Measurements from ENCODE around the gene HOXD9. TPM values are rescaled to one million over a fixed set of nuclear protein-coding genes. Genes with fewer than 3 reads are reported as not detected.
A peak's percentile ranks its signal among the peaks of the same experiment; 100 is the strongest.

HOXD9 gene
- polyA plus RNA-seq, 1 donor from 2014 or later = not detected

DNA sequence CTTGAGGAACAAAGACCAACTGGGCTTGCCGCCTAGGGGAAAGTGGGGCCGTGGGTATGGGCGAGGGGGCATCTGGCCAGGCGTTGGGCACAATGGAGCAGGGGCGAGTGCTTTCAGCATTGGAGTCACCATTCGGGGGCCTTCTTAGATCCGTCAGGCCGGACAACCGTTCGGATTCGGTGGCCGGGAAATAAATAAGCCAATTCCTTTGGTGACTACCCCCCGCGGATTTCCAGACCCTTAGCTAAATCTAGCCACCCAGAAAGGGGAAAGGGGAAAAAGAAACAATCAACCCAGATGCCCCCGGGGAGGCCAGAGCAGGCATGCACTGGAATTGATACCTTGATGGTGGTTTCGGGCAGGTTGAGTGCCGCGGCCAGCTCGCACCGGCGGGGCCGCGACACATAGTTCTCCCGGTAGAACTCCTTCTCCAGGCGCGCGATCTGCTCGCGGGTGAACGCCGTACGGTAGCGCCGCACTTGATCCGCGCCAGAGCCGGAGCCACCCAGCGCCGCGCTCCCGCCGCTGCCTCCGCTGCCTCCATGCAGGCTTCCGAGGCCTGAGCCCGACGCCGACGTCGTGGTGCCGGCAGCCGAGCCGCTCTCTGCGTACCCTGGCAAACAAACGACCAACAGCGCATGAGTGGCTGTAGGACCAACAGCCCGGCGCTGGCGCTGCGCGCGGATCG is 40.5 kb upstream of the HOXD9 start:
- no peak overlapping the region for H3K27ac ChIP-seq (ENCODE audit: low read length)
- TF ChIP-seq, protein P1, sequence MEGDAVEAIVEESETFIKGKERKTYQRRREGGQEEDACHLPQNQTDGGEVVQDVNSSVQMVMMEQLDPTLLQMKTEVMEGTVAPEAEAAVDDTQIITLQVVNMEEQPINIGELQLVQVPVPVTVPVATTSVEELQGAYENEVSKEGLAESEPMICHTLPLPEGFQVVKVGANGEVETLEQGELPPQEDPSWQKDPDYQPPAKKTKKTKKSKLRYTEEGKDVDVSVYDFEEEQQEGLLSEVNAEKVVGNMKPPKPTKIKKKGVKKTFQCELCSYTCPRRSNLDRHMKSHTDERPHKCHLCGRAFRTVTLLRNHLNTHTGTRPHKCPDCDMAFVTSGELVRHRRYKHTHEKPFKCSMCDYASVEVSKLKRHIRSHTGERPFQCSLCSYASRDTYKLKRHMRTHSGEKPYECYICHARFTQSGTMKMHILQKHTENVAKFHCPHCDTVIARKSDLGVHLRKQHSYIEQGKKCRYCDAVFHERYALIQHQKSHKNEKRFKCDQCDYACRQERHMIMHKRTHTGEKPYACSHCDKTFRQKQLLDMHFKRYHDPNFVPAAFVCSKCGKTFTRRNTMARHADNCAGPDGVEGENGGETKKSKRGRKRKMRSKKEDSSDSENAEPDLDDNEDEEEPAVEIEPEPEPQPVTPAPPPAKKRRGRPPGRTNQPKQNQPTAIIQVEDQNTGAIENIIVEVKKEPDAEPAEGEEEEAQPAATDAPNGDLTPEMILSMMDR (IDR thresholded peaks at IDR 0.05; ENCODE audit: poor library complexity, severe bottlenecking) = no peak
- peak; percentile 100 for TF ChIP-seq EZH2 (IDR thresholded peaks at IDR 0.05; ENCODE audit: borderline replicate concordance, insufficient read depth, low read length, poor library complexity, severe bottlenecking)
- no peaks in the 10 kb centered on the region for H3K79me2 ChIP-seq (replicated peaks; ENCODE audit: insufficient read depth, low read length)
- H4K20me1 ChIP-seq (ENCODE audit: insufficient read depth) = no peaks in the 10 kb centered on the region
- no peak overlapping the region for H3K4me2 ChIP-seq (ENCODE audit: low read length)
- no peaks in the 10 kb centered on the region for H3K9me2 ChIP-seq (ENCODE audit: insufficient read depth, low read length)
- no peak overlapping the region for H2AFZ ChIP-seq (ENCODE audit: low read depth, low read length)
- H3K27me3 ChIP-seq (ENCODE audit: insufficient read depth, low read depth, low read length) = peaks cover 98% of the 10 kb centered on the region
- no peak overlapping the region for H3K9ac ChIP-seq (ENCODE audit: low read length)
- no peaks in the 10 kb centered on the region for H3K36me3 ChIP-seq (ENCODE audit: insufficient read depth, low read length)
- peaks cover 4% of the 10 kb centered on the region for H3K9me3 ChIP-seq (ENCODE audit: low read length)
- H3K4me3 ChIP-seq (ENCODE audit: low read length) = no peak overlapping the region
- no peaks in the 10 kb centered on the region for H3F3A ChIP-seq (ENCODE audit: insufficient read depth, low read length, poor library complexity, severe bottlenecking)

GRCh38 chr2:176082525-176082823 is 40.0 kb upstream of the HOXD9 start:
- Histone ChIP-seq H2AFZ (ENCODE audit: low read depth, low read length) (no peak overlapping the region), H3K36me3 (ENCODE audit: insufficient read depth, low read length) (no peaks in the 10 kb centered on the region), H3K27ac (ENCODE audit: low read length) (no peak overlapping the region), H3K9ac (ENCODE audit: low read length) (no peak overlapping the region), H3K27me3 (ENCODE audit: insufficient read depth, low read depth, low read length) (peaks cover 98% of the 10 kb centered on the region), H3K79me2 (replicated peaks; ENCODE audit: insufficient read depth, low read length) (no peaks in the 10 kb centered on the region), H3K4me3 (ENCODE audit: low read length) (no peak overlapping the region), H3K9me2 (ENCODE audit: insufficient read depth, low read length) (no peaks in the 10 kb centered on the region), H4K20me1 (ENCODE audit: insufficient read depth) (no peaks in the 10 kb centered on the region), H3K9me3 (ENCODE audit: low read length) (peaks cover 4% of the 10 kb centered on the region), H3K4me2 (ENCODE audit: low read length) (no peak overlapping the region), H3F3A (ENCODE audit: insufficient read depth, low read length, poor library complexity, severe bottlenecking) (no peaks in the 10 kb centered on the region)
- TF ChIP-seq TAF1 (IDR thresholded peaks at IDR 0.05; ENCODE audit: low read depth) = no peak
- TF ChIP-seq REST (IDR thresholded peaks at IDR 0.05; ENCODE audit: borderline replicate concordance) = no peak
- TF ChIP-seq MXI1 (conservative IDR thresholded peaks at IDR 0.05; ENCODE audit: poor library complexity, severe bottlenecking) = no peak
- TF ChIP-seq EZH2 (IDR thresholded peaks at IDR 0.05; ENCODE audit: borderline replicate concordance, insufficient read depth, low read length, poor library complexity, severe bottlenecking) = no peak
- TF ChIP-seq, protein P1 (IDR thresholded peaks at IDR 0.05; ENCODE audit: poor library complexity, severe bottlenecking) = no peak
- TF ChIP-seq SMC3 (conservative IDR thresholded peaks at IDR 0.05; ENCODE audit: poor library complexity) = no peak
- TF ChIP-seq RAD21 (conservative IDR thresholded peaks at IDR 0.05) = no peak
- TF ChIP-seq EP300 (conservative IDR thresholded peaks at IDR 0.05; ENCODE audit: poor library complexity, severe bottlenecking) = no peak
- TF ChIP-seq POLR2AphosphoS5 (IDR thresholded peaks at IDR 0.05) = no peak

Data from neural cell (in vitro differentiated cells).